ENCODE measurements around the gene PLAGL1.
"Not testable (repeated sequence)": the region's sequence is repeated elsewhere in the genome, so short reads cannot be mapped to it uniquely, and the experiment has no call there.

Gene PLAGL1

DNA sequence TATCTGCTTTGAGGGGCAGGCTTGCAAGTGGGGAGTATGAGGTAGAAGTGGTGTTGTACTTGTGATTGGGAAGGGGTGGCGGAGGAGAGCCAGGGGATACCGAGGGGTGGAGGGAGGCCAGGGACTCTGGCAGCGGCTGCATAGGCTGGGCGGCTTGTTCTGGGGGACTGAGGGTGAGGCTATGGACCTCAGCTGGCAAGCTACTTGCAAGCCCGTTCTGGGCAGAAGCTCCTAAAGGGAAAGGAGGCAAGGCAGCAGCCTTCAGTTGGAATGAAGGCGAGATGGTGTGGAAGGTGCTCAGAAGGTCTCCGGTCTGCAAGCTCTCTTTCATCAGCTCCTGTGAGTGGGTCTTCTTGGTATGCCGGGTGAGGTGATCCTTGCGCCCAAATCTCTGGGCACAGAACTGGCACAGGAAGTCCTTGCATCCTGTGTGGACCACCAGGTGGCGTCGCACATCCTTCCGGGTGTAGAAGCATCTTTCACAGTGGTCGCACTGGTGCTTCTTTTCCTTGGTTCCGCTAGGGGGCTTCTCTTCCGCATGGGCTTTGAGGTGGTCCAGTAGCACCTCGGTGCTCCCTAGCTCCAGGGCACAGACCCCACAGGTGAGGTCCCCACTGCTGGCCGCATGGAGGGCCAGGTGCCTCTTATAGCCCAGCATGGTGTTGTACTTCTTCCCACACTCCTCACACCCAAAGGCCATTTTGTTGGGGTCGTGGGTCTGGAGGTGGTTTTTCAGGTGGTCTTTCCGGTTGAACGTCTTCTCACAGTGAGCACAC, 66.0 kb downstream of the PLAGL1 start:
- Histone ChIP-seq H3K9ac (no peak overlapping the region), H3K27ac (no peak overlapping the region), H3K9me3 (peaks cover 4% of the 10 kb centered on the region; the same call in 1 of the 2 replicates), H3K27me3 (no peaks in the 10 kb centered on the region), H4K20me1 (no peaks in the 10 kb centered on the region), H3K4me1 (no peaks in the 10 kb centered on the region), H3K4me3 (no peak overlapping the region), H3K36me3 (no peaks in the 10 kb centered on the region), H3K4me2 (no peak overlapping the region)
- TF ChIP-seq Cebpa-rat (IDR thresholded peaks at IDR 0.05) = no peak

DNA sequence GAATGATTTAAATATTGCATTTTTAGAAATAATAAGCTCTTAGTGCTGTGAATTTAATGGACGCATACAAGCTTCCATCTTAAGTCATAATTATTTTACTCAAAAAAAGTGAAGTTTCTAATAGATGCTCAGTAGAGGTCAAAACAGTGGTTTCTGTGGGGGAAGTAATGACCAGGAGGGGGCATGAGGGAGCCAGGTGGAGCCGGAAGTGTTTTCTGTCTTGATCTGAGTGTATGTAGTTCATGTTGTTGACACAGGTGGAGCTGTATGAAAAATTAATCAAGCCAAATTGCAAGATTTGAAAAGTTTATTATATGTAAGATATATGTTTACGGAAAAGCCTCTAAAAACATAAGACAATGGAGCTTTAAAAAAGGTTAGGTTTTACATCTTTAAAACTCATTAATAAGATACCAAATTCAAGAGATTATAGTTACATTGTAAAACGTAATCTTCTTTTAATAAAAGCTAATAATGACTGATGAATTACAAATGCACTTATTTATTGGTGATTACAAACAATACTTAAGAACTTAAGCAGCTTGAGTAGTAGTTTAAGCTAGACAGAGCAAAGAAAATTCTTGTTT, 68.0 kb downstream of the PLAGL1 start:
- Histone ChIP-seq H3K4me1 (no peaks in the 10 kb centered on the region), H3K4me2 (no peak overlapping the region), H3K4me3 (no peak overlapping the region), H3K36me3 (no peaks in the 10 kb centered on the region), H3K27ac (no peak overlapping the region), H3K9me3 (no peaks in the 10 kb centered on the region), H4K20me1 (no peaks in the 10 kb centered on the region), H3K9ac (no peak overlapping the region), H3K27me3 (no peaks in the 10 kb centered on the region)
- TF ChIP-seq Cebpa-rat (IDR thresholded peaks at IDR 0.05) = no peak

DNA sequence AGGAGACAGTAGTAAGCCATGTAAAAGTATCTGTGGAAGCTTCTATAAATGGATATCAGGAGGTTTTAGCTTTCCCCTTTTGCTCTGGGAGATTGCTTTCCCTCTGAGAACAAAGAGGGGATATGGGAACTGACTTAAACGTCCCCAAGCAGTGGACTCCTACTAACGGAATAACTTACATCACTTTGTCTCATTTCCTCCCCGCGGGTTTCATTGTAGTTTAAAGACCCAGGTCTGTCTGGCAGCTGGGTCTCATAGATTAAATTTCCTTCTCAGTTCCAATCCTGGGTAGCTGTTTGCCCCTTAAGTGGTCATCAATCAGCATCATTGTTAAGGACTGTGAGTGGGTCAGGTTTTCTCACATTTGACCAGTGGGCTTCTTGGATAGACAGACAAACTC, 68.7 kb downstream of the PLAGL1 start:
- H4K20me1 ChIP-seq = no peaks in the 10 kb centered on the region
- no peak overlapping the region for H3K4me3 ChIP-seq
- H3K27me3 ChIP-seq = no peaks in the 10 kb centered on the region
- H3K9me3 ChIP-seq = no peaks in the 10 kb centered on the region
- no peak overlapping the region for H3K27ac ChIP-seq
- TF ChIP-seq Cebpa-rat (IDR thresholded peaks at IDR 0.05) = no peak
- H3K36me3 ChIP-seq = no peaks in the 10 kb centered on the region
- no peaks in the 10 kb centered on the region for H3K4me1 ChIP-seq
- no peak overlapping the region for H3K4me2 ChIP-seq
- no peak overlapping the region for H3K9ac ChIP-seq

DNA sequence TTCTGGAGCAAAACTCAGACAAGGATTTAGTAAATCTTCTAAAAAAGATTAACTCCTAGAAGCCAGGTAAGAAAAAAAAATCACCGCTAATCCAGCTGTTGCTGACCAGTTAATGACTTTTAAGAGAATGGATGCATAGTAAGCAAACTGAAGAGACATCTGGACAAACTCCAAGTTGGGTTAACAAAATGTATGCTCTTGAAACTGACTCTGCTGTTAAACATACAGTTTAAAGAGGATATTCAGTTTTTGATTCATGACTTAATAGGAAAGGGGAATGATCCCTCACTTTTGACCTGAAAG, 70.4 kb downstream of the PLAGL1 start:
- no peaks in the 10 kb centered on the region for H3K27me3 ChIP-seq
- no peak for TF ChIP-seq Cebpa-rat (IDR thresholded peaks at IDR 0.05)
- H3K9ac ChIP-seq = no peak overlapping the region
- no peak overlapping the region for H3K27ac ChIP-seq
- no peak overlapping the region for H3K4me3 ChIP-seq
- H3K9me3 ChIP-seq = no peaks in the 10 kb centered on the region
- H4K20me1 ChIP-seq = no peaks in the 10 kb centered on the region
- H3K4me2 ChIP-seq = no peak overlapping the region
- H3K4me1 ChIP-seq = no peaks in the 10 kb centered on the region
- H3K36me3 ChIP-seq = no peaks in the 10 kb centered on the region

DNA sequence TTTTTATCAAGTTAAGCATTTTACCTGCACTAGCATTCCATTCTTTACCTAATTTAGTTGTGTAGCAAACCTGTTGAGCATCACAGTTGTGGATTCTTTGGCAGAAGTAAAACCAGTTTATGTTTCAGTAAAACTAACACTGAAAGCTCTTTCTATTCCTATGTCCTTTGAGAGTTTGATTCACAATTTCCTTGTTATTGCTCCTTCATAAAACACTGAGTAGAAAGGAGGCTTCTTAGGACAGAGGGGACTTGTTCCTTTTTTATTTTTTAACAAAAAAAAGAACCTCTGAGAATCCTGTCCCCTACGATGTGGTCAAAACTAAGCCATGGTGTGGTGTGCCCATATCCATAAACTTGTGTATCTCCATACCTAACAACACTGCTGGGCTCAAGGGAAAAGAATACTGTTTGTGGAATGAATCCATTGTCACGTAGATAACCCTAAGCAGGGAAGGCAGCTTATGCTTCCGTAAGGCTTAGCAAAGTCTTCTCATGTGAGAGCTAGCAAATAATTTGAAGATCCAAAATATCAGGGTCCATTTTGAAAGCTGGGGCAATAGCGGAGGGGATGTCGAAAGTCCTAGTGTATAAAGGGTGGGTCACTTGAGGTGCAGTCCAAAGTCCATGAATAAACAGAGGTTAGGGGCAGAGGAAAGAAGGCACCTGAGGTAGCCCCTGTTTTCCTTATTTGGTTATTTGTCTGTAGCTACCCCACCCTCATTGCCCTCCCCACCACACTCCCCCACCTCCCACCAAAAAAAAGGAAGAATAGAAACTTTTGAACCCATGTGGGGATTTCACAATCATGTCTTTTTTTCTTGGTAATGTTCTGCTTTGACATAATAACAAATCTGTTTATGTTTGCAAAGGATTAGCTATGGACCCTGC, 71.0 kb downstream of the PLAGL1 start:
- no peak for TF ChIP-seq Cebpa-rat (IDR thresholded peaks at IDR 0.05)
- Histone ChIP-seq H3K27ac (no peak overlapping the region), H3K9ac (no peak overlapping the region), H3K4me3 (no peak overlapping the region), H3K9me3 (no peaks in the 10 kb centered on the region), H3K4me2 (no peak overlapping the region), H3K4me1 (no peaks in the 10 kb centered on the region), H3K27me3 (no peaks in the 10 kb centered on the region), H3K36me3 (no peaks in the 10 kb centered on the region), H4K20me1 (no peaks in the 10 kb centered on the region)

DNA sequence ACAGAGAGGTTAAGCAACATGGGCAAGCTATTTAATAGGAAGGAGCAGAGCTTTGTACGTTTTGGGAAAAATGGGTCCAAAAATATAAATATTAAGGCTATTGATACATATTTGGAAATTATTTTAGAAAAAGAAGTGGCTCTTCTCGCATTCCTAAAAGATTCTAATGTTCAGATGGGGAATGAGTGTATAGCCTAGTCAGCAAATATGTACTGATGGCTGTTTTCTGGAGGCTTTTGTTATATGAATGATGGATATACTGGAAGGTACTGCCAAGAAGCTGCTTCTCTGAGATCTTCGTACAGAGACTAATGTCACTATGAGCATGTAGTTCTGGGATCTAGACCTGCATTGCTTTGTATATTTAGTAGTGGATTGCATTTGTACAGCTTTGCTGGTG, 71.7 kb downstream of the PLAGL1 start:
- H3K9me3 ChIP-seq = no peaks in the 10 kb centered on the region
- H3K36me3 ChIP-seq = no peaks in the 10 kb centered on the region
- TF ChIP-seq Cebpa-rat (IDR thresholded peaks at IDR 0.05) = no peak
- no peaks in the 10 kb centered on the region for H3K4me1 ChIP-seq
- no peak overlapping the region for H3K9ac ChIP-seq
- H3K27me3 ChIP-seq = no peaks in the 10 kb centered on the region
- H3K27ac ChIP-seq = no peak overlapping the region
- no peak overlapping the region for H3K4me3 ChIP-seq
- no peaks in the 10 kb centered on the region for H4K20me1 ChIP-seq
- H3K4me2 ChIP-seq = no peak overlapping the region

DNA sequence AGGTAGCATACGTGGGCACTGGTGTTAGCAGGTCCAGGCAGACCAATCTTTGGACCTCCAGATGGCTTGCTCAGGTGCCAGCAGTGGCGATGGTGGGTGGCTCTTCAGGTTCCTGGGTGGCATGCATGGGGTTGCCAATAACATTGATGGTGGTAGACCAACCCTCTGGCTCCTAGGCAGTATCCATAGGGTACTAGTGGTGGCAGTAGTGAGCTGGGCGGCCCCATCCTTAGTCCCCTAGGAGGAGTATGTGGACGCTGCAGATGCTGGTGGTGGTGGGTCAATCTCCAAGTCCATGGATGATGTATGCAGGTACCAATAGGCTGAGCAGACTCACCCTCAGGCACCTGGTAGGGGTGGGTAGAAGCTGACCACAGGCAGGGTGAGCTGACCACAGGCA, 73.2 kb downstream of the PLAGL1 start:
- TF ChIP-seq Cebpa-rat (IDR thresholded peaks at IDR 0.05) = no peak
- Histone ChIP-seq H3K27me3 (no peaks in the 10 kb centered on the region), H3K27ac (no peak overlapping the region), H3K4me1 (no peaks in the 10 kb centered on the region), H4K20me1 (no peaks in the 10 kb centered on the region), H3K9me3 (no peaks in the 10 kb centered on the region), H3K9ac (no peak overlapping the region), H3K4me3 (no peak overlapping the region), H3K4me2 (no peak overlapping the region), H3K36me3 (no peaks in the 10 kb centered on the region)

DNA sequence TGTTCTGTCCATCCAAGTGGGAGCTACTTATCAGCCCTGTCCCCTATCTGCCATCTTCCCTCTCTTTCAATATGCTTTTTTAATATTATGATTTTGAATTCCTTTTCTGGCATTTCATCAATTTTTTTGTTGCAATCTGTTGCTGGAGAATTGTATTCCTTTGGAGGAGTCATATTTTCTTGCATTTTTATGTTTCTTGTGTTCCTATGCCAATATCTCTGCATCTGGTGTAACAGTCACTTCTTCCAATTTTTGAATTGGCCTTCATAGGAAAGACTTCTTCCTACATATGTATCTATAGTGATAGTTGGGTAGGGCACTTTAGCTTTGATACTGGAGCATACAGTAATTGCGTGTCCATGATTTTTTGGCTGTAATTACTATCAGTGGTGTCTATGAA, 73.7 kb downstream of the PLAGL1 start:
- no peaks in the 10 kb centered on the region for H4K20me1 ChIP-seq
- H3K4me2 ChIP-seq = no peak overlapping the region
- H3K9ac ChIP-seq = no peak overlapping the region
- no peaks in the 10 kb centered on the region for H3K4me1 ChIP-seq
- H3K36me3 ChIP-seq = no peaks in the 10 kb centered on the region
- no peak for TF ChIP-seq Cebpa-rat (IDR thresholded peaks at IDR 0.05)
- H3K9me3 ChIP-seq = no peaks in the 10 kb centered on the region
- no peak overlapping the region for H3K27ac ChIP-seq
- H3K4me3 ChIP-seq = no peak overlapping the region
- H3K27me3 ChIP-seq = no peaks in the 10 kb centered on the region

DNA sequence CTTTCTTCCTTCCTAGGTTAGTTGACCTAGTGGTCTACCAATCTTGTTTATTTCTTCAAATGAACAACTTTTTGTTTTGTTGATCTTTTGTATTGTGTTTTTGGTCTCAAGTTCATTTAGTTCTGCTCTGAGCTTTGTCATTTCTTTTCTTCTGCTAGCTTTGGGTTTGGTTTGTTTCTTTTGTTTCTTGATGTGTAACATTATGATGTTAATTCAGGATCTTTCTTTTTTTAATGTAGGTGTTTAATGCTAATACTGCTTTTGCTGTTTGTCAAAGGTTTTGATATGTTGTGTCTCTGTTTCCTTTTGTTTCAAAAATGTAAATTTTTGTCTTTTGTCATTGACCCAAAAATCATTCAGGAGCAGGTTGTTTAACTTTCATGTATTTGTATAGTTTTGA, 78.1 kb downstream of the PLAGL1 start:
- H3K4me3 ChIP-seq = no peak overlapping the region
- H3K9ac ChIP-seq = no peak overlapping the region
- no peak overlapping the region for H3K27ac ChIP-seq
- H3K27me3 ChIP-seq = no peaks in the 10 kb centered on the region
- H3K4me2 ChIP-seq = no peak overlapping the region
- no peaks in the 10 kb centered on the region for H3K9me3 ChIP-seq
- no peak for TF ChIP-seq Cebpa-rat (IDR thresholded peaks at IDR 0.05)
- H4K20me1 ChIP-seq = no peaks in the 10 kb centered on the region
- no peaks in the 10 kb centered on the region for H3K4me1 ChIP-seq
- H3K36me3 ChIP-seq = no peaks in the 10 kb centered on the region

DNA sequence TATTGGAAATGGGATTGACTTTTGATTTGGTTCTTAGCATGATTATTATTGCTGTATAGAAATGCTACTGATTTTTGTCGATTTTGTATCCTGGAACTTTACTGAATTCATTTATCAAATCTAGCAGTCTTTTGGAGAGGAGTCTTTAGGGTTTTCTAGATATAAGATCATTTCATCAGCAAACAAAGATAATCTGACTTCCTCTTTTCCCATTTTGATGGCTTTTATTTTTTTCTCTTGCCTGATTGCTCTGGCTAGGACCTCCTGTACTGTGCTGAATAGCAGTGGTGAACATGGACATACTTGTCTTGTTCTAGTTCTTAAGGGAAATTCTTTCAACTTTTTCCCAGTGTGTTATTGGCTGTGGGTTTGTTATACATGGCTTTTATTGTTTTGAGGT, 79.2 kb downstream of the PLAGL1 start:
- TF ChIP-seq Cebpa-rat (IDR thresholded peaks at IDR 0.05) = no peak

DNA sequence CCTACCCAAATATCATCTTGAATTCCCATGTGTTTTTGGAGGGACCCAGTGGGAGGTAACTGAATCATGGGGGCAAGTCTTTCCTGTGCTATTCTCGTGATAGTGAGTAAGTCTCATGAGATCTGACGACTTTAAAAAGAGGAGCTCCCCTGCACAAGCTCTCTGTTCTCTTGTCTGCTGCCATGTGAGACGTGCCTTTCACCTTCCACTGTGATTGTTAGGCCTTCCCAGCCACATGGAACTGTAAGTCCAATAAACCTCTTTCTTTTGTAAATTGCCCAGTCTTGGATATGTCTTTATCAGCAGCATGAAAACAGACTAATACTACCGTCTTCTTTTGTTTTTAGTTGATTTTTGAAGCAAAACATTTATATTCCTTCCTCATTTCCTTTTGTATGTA, 91.0 kb downstream of the PLAGL1 start:
- H3K9me3 ChIP-seq = peaks cover 30% of the 10 kb centered on the region
- H3K4me3 ChIP-seq = not testable (repeated sequence)

More for the DNA sequence above, 79.2 kb downstream of the PLAGL1 start:
- Histone ChIP-seq H3K27me3 (no peaks in the 10 kb centered on the region), H3K4me1 (no peaks in the 10 kb centered on the region), H3K36me3 (no peaks in the 10 kb centered on the region), H3K27ac (no peak overlapping the region), H4K20me1 (no peaks in the 10 kb centered on the region), H3K9ac (no peak overlapping the region), H3K4me3 (no peak overlapping the region), H3K9me3 (no peaks in the 10 kb centered on the region), H3K4me2 (no peak overlapping the region)

More for the DNA sequence above, 91.0 kb downstream of the PLAGL1 start:
- H3K36me3 ChIP-seq, H3K27me3 ChIP-seq, H4K20me1 ChIP-seq, H3K27ac ChIP-seq, H3K9ac ChIP-seq, H3K4me1 ChIP-seq, H3K4me2 ChIP-seq: not testable (repeated sequence)
